A673 (cell line): ENCODE results near the gene CDH4.

Experiments
- EZH2 ChIP-seq: fragments of 200-600 bp; sonication (generic); IDR thresholded peaks from 2 replicates; pipeline ENCODE4 v1.6.1; 2017; ENCODE audit warnings: borderline replicate concordance, low read depth, mild to moderate bottlenecking, mixed read lengths, antibody characterized with exemption, low read length; ENCODE audit not compliant: poor library complexity, severe bottlenecking
- TF ChIP-seq, protein P1 (sequence below): fragments of 300-800, 200-600 bp; sonication (generic); conservative IDR thresholded peaks from 2 replicates; pipeline ENCODE4 v1.5.1; 2017; ENCODE audit warnings: low read depth, mild to moderate bottlenecking, antibody characterized with exemption, low read length, moderate library complexity, mixed read lengths

DNA sequence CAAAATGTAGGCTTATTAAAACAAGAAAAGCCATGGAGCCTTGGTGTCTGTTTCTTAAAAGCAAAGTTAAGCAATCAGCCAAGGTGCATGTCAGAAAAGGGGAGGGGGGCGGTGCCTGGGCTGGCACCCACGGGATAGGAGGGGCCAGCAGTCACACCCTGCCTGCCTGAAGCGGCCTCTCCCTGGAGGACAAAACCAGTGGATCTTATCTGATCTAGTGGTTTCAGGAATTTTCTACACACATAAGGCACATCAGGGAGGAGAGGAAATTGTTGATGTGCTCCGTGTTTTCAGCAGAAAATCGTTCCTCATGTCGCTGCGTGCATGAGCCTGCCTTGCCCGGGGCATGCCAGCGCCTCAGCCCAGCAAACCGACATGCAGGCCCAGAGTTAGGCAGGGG lies 537.3 kb downstream of the CDH4 start:
- TF ChIP-seq, protein P1, sequence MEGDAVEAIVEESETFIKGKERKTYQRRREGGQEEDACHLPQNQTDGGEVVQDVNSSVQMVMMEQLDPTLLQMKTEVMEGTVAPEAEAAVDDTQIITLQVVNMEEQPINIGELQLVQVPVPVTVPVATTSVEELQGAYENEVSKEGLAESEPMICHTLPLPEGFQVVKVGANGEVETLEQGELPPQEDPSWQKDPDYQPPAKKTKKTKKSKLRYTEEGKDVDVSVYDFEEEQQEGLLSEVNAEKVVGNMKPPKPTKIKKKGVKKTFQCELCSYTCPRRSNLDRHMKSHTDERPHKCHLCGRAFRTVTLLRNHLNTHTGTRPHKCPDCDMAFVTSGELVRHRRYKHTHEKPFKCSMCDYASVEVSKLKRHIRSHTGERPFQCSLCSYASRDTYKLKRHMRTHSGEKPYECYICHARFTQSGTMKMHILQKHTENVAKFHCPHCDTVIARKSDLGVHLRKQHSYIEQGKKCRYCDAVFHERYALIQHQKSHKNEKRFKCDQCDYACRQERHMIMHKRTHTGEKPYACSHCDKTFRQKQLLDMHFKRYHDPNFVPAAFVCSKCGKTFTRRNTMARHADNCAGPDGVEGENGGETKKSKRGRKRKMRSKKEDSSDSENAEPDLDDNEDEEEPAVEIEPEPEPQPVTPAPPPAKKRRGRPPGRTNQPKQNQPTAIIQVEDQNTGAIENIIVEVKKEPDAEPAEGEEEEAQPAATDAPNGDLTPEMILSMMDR: no peak
- TF ChIP-seq EZH2: no peak
